ENCODE results near the gene OXER1.

OXER1 gene

DNA sequence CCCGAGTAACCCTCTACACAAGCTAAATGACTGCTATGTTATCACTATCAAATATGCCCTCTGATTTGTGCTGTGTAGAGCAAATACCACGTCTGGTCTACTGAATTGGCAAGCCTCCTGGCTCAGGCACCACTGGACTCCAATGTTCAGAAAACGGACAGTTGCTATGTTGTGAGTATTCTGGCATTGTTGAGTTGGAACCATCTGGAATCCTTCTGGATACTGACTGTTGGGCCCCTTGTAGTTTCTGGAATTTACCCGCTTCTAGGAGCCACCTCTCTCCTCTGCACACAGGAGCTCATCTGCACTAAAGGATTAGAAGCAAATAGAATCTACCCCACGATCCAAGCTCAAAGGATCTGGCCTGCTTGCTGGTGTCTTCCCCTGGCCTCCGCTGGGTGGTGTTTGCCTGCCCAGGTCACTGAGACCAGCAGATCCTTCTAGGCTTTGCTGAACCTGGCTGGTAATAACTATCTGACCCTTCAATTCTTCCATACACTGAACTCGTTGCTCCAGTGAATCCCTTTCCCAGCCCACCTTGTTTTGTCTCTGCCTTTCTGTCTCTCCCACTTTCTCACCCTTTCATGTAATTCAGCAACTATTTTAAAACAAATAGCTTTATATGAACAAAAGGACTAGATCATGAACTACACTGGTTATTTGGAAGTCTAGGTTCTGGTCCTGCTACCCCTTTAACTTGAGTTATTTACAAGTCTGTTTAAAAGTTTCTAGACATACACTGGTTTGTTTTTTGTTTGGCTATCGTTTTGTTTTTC, 30.5 kb upstream of the OXER1 start:
- DNase-seq (ENCODE audit: low read depth in 3 of 3, low spot score in 1 of 3), result no peak

GRCh38 chr2:42793334-42794270, 29.7 kb upstream of the OXER1 start:
- DNase-seq (ENCODE audit: low read depth in 3 of 3, low spot score in 1 of 3), result no peak

GRCh38 chr2:42792583-42793333, 28.8 kb upstream of the OXER1 start, which contains the start of gene HAAO:
Gene HAAO, minus strand, starts transcription at chr2:42792583. Its CDS starts 47 bp downstream, at chr2:42792536.
- DNase-seq (ENCODE audit: low read depth in 3 of 3, low spot score in 1 of 3), result no peak

- DNase-seq (ENCODE audit: low read depth in 3 of 3, low spot score in 1 of 3), result no peak
Measured at GRCh38 chr2:42792087-42792582, 28.2 kb upstream of the OXER1 start.

DNA sequence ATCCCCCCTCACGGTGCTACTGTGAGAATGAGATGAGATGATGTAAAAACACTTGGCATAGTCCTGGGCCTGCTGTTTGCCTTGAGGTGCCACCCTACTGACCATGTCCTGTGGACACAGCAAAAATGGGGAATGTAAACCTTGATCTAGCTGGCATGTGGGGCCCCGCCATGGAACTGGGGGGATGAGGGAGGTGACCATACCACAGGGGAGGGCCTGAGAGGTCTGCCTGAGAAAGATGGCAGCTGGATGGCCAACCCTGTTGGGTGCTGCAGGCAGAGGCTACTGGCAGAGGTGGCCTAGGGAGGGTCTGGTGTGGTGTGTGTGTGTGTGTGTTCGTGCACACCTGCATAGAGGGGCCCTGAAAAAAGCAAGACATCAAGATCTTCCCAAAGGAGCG, 27.7 kb upstream of the OXER1 start:
- DNase-seq (ENCODE audit: low read depth in 3 of 3, low spot score in 1 of 3), result no peak

DNA sequence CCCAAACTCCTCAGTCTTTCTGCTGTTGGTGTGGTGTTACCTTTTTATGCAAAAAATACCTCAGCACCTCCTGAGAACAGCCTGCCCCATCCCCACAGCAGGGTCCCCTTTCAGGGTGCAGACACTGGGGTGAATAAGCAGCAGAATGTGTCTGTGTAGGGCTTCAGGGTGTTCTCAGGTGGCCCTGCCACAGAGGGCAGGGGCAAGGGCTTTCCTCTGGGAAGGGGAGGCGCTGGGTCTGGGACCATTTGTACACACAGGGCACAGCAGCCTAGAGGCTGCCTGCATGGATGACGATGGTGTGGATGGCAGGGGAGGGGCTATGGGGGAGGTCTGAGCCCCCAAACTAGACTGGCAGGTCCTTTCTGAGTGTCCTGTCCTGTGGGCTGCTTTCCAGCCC, 25.8 kb upstream of the OXER1 start:
- no peak for DNase-seq (ENCODE audit: low read depth in 3 of 3, low spot score in 1 of 3)

DNA sequence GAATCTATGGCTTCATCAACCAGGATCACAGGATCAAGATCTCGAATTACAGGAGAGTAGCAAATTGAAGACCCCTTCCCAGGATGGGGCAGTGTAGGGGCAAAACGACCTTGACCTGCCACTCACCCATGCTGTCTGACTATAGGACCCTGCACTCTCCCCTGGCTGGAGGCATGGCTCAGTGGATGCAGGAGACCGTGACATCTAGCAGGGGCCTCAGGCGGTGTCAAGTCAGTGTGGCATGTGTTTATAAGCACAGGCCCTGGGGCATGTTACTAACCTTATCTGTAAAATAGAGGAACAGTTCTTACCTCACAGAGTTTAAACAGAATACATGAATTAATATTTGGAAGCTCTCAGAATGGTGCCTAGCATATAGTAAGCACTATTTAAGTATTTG, 24.9 kb upstream of the OXER1 start:
- DNase-seq (ENCODE audit: low read depth in 3 of 3, low spot score in 1 of 3), result no peak

DNA sequence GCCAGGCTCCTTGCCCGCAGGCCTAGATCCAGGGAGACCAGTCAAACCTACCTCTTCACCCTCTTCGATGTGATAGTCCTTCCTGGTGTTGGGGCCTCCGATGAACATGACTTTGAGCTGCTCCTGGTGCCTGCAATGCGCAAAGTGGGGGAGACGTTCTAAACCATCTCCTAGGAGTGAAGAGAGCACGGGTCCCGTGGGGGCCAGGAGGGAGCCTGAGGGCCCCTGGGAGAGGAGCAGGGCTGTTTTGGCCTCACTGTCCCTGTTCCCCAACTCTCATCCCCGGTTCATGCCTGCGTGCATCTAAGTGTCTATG, 24.5 kb upstream of the OXER1 start:
- DNase-seq (ENCODE audit: low read depth in 3 of 3, low spot score in 1 of 3), result no peak

- DNase-seq (ENCODE audit: low read depth in 3 of 3, low spot score in 1 of 3), result no peak
Measured at GRCh38 chr2:42787788-42788477, 24.0 kb upstream of the OXER1 start.

- no peak for DNase-seq (ENCODE audit: low read depth in 3 of 3, low spot score in 1 of 3)
Measured at GRCh38 chr2:42787424-42787787, 23.5 kb upstream of the OXER1 start.

DNA sequence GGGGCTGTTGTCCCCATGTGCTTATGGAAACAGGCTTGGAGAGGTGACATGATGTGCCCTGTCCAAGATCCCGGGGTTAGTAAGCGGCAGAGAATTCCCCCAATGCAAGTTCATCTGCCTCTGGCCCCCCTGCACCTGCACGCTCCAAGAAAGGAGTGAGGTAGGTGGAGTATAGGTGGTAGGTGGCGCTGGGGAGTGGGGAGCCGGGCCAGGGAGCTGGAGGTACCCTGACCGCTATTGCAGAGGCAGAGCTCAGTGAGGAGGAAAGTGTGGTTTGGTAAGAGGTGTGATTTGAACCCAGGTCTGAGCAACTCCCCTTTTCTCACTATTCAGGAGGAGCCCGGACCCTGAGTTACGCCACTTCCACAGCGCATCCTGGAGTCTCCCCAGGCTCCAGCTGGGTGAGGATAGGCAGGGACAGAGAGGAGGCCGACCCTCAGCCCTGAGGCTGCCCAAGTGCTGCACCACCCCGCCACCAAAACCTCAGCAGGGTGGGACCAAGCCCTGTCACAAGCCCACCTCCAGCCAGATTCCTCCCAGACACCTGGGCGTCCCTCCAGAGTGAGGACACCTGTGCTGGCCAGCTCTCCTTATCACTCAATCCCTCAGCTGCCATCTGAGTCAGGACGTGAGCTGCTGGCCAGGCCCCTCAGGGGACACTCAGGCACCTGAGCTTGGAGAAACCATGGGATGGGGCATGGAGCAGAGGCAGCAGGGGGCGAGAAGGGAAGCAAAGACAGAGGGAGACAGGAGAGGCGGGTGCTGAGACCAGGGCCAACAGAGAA, 22.8 kb upstream of the OXER1 start:
- no peak for DNase-seq (ENCODE audit: low read depth in 3 of 3, low spot score in 1 of 3)

DNA sequence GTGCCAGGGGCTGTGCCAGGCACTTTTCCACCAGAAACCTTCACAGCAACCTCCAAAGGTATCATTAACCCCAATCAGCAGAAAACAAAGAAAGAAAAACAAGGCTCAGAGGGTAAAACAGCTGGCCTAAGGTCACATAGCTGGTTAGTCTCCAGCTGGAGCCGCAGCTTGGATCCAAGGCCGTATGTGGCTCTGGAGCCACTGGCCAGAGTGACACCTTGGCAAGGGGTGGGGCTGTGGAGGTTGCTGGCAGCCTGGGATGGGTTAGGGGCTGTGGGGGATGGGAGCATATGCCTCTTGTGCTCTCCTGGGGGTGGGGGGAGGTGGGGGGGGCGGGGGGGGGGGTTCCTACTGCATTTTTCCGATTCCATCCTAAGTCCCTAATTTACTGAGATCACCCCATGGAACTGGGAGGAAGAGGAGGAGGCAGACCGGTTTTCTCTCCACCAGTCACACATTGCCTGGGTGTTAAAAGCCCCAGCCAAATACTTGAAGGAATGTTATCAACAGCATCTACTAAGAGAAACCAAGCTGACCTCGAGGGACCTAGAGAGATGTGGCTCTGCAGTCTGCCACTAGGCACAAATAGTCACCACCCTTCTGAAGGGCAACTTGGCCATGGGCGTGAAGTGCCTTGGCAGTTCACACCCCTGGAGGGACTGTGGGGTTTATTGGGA, 20.4 kb upstream of the OXER1 start:
- DNase-seq (ENCODE audit: low read depth in 3 of 3, low spot score in 1 of 3), result no peak

DNA sequence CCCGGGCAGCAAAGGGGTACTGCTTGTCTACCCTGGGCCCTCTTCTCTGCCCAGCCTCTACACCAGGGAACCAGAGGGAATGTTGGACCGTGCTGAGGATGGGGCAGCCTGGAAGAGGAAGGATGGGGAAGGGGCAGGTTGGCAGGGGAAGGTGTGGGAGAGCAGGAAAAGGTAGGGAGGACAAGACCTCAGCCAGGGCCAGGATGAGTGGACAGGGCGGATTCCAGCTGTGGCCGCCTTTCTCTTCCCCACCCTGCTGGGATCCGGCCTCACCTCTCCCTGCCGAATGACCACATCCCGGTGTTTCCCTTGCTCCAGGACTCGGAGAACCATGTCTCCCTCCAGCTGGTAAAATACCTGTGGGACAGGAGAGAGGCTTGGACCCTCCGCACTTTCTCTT, 19.6 kb upstream of the OXER1 start:
- DNase-seq (ENCODE audit: low read depth in 3 of 3, low spot score in 1 of 3), result no peak

DNA sequence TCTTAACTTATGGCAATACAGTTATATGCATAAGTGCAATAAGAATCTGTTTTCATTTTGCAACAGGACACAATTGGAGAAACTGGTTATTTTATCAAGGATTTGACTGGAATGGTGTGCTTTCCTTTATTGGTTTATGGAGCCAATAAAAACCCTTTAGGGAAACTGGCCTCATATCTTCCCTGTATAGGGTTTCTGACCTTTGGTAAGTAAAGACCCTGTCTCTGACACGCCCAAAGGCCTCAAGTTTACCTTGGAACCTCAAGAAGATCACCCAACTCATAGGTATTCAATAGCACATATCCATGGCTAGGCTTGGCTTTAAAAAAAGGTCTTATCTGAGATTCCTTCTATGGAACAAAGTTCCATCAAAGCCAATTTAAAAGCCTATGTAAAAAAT, 17.2 kb upstream of the OXER1 start:
- DNase-seq (ENCODE audit: low read depth in 3 of 3, low spot score in 1 of 3), result no peak

DNA sequence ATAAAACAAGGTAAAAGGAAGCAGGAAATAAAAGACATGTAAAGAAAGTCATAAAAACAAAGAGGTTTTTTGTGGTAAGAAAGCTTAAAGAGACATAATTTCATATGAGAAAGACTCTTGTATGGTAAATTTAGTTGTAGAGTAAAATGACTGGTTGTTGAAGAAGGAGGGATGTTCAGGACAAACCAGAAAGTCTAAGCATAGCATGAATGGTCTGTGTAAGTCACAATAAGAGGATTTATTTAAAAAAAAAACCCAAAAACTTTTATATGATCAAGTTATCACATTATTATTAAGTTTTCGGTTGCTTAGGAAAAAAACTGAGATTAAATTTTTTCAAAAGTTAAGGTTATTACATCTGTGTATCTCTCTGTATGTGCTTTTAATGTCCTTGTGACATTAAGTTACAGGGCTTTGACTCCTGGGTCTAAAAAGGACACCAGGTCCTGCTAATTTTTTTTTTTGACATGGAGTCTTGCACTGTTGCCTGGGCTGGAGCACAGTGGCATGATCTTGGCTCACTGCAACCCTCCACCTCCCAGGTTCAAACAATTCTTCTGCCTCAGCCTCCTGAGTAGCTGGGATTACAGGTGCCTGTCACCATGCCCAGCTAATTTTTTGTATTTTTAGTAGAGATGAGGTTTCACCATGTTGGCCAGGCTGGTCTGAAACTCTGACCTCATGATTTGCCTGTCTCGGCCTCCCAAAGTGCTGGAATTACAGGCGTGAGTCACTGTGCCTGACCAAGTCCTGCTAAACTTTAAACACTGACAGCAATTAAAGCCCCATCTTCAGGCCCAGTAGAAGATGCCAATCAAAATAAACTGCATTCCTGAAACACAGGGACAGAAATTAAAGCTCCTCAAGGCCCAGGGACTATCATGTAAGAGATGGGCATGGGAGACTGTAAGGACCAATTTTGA, 14.2 kb upstream of the OXER1 start:
- DNase-seq (ENCODE audit: low read depth in 3 of 3, low spot score in 1 of 3), result no peak

- DNase-seq (ENCODE audit: low read depth in 3 of 3, low spot score in 1 of 3), result no peak
Measured at GRCh38 chr2:42775810-42776209, 11.9 kb upstream of the OXER1 start.

DNA sequence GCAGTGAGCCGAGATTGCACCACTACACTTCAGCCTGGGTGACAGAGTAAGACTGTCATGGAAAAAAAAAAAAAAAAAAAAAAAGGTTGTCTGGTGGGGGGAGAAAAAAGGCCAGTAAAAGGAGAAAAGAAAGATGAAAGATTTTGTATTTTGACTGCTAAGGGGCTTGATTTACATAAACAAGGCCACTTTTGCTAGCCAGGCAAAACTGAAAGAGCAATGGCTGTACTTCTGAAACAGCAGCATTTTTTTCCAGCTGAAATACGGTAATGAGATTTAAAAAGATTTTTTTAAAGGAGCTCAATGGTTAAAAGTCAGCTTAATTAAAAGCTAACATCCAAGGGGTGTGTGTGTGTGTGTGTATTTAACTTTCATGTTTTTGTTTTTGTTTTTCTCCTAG, 11.3 kb upstream of the OXER1 start:
- DNase-seq (ENCODE audit: low read depth in 3 of 3, low spot score in 1 of 3), result no peak

GRCh38 chr2:42771546-42772153, 7.7 kb upstream of the OXER1 start:
- no peak for DNase-seq (ENCODE audit: low read depth in 3 of 3, low spot score in 1 of 3)
